Stimulated activated CD8-positive, alpha-beta memory T cell treated with anti-CD3 and anti-CD28 coated beads, Interleukin-7, amount 100 ng/mL, for 24 hours (primary cell): ENCODE results near the gene CEP164.
"Not testable (repeated sequence)": the region's sequence is repeated elsewhere in the genome, so short reads cannot be mapped to it uniquely, and the experiment has no call there.

Source experiments
- DNase-seq: peaks from one replicate; pipeline ENCODE4 v3.0.0-alpha.2; 2020; ENCODE audit warnings: low read depth

CEP164 gene

DNA sequence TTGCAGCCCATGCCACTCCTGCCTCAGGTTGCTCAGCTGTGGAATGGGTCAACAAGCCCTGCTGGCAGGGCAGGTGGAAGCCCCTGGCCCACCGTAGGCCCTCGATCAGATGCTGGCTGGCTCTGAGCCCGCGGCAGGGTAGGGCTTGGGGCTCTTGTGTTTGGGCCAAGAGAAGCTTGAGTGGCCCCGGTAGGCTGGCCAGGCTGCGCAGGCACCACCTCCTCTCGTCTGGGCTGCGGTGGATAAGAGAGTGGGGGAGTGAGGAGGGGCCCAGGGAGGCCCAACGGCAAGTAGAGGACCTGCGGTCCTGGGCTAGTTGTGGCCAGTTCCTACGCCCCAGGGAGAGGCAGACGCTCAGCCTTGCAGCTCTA lies 115.2 kb downstream of the CEP164 start:
- DNase-seq = no peak

GRCh38 chr11:117443266-117444186 lies 115.9 kb downstream of the CEP164 start:
- no peak for DNase-seq

DNA sequence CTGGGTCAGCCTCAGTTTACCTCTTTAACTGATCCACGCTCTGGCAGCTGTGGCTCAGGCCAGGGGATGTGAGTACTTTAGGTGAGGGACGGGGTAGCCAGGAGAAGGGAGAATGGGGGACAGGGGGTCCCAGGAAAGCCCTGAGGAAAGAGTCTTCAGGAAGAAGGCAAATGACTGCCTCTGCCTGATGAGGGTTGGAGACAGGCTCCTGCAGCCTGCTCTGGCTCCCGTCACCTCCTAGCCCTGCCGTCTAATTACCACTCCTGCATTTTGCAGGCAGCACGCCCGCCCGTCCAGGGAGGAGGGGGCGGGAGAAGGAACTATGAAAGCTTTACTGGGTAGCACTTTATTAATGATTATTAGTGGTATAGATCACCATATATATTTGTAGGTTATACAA lies 116.6 kb downstream of the CEP164 start:
- no peak for DNase-seq

GRCh38 chr11:117444711-117445658 lies 117.3 kb downstream of the CEP164 start:
- DNase-seq = no peak

- no peak for DNase-seq
These were observed 121.5 kb downstream of the CEP164 start for GRCh38 chr11:117449111-117449693.

DNA sequence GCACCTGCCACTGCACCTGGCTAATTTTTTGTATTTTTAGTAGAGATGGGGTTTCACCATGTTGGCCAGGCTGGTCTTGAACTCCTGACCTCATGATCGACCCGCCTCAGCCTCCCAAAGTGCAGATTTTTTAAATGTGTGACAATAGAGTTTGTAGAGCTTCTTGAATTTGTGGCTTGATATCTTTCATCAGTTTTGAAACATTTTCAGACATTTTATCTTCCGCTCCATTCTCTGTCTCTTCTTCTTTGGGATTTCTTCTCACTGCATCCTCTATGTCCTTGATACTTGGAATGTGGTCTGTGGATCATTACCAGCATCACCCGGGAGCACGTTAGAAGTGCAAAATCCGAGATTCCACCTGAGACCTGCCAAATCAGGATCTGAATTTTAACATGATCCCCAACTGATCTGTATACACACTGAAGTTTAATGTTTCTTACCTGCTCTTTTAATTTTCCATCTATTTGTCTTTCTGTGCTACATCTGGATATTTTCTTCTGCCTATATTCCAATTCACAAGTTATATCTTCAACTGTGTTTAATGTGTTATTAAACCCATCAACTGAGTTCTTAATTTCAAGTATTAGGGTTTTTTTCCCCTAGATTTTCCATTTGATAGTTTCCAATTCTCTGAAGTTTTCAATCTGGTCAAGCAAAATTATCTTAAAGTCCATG lies 126.4 kb downstream of the CEP164 start:
- no peak for DNase-seq

DNA sequence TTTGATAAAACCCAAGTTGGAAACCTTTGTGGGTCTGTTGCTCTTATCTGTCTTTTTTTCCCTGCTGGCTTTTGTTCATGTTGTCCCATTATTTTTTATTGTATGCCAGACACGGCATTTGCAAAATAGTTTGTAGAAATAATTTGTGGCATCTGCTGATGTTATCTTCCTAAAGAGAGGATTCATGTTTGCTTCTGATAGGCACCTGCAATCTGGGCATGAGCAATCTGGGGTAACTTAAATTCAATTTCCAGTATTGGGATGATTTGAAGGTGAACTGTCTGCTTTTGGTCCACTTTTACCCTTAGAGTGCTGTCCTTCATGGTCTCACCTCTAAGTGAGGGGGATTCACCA lies 126.9 kb downstream of the CEP164 start:
- no peak for DNase-seq

DNA sequence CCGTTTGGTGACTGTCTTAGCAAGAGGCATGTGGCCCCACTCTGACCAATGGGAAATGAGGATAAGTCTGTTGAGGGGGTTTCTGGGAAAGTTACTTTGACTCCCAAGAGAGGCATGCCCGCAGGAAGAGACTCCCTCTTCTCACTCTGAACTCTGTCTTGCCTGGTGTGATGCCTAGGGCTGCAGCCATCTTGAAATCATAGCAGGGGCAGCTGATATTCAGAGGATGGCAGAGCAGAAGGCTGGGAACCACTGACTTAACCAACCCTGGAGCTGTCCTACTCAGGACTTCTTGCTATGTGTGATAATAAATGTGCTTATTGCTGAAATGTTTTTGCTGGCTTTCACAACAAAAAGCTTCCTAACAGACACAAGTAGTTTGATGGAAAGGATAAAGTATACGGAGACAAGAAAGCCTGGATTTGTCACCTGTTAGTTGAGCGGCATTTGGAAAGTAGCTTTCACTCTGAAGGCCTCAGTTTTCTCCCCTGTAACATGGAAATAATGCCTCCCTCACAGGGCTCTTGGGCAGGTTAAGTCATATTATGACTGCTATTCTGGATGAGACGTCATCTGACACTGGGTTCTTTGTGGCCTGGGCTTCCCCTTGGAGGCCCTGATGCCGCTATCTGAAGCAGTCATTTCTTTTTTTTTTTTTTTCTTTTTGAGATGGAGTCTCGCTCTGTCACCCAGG lies 128.5 kb downstream of the CEP164 start:
- no peak for DNase-seq

DNA sequence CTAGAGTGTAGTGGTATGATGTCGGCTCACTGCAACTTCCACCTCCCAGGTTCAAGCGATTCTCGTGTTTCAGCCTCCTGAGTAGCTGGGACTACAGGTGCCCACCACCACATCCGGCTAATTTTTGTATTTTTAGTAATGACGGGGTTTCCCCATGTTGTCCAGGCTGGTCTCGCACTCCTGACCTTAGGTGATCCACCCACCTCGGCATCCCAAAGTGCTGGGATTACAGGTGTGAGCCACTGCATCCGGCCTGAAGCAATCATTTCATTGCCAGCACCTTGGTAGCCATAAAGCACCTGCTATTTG lies 129.0 kb downstream of the CEP164 start:
- not testable (repeated sequence) for DNase-seq

DNA sequence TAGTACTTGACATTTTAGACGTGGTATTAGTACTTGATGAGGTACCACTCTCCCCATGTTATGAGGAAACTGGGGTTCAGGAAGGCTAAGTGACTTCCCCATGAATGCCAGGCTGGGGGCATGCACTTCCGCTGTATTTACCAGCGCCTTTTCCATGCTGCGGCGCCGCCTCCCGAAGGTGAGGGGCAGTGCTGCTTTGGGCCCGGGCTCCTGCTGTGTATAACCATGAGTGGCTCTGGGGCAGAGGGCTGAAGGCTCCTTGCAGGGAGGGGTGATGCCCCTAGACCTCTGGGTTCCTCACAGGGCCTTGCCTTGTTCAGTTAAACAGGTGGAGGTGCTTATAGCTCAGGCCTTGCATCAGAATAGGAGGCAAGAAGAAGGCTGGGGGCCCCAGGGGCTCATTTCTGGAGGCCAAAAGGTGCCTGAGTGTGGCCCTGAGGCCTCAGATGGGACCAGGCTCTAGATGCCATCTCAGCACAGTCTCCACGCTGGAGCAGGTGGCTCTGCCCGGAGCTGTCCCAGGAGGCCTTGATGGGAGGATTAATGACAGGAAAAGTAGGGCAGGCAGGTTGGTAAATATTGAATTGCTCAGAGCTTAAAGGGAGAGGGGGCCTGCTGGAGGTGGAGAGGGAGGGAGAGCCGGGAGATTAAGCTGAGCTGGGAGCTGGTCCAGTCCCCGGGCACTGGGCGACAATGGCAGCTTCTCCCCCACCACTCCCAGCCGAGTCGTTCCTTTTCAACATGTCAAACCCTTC lies 129.6 kb downstream of the CEP164 start:
- no peak for DNase-seq

GRCh38 chr11:117457835-117458234 lies 130.2 kb downstream of the CEP164 start:
- no peak for DNase-seq

- no peak for DNase-seq
These were observed 130.8 kb downstream of the CEP164 start for GRCh38 chr11:117458275-117459122.

DNA sequence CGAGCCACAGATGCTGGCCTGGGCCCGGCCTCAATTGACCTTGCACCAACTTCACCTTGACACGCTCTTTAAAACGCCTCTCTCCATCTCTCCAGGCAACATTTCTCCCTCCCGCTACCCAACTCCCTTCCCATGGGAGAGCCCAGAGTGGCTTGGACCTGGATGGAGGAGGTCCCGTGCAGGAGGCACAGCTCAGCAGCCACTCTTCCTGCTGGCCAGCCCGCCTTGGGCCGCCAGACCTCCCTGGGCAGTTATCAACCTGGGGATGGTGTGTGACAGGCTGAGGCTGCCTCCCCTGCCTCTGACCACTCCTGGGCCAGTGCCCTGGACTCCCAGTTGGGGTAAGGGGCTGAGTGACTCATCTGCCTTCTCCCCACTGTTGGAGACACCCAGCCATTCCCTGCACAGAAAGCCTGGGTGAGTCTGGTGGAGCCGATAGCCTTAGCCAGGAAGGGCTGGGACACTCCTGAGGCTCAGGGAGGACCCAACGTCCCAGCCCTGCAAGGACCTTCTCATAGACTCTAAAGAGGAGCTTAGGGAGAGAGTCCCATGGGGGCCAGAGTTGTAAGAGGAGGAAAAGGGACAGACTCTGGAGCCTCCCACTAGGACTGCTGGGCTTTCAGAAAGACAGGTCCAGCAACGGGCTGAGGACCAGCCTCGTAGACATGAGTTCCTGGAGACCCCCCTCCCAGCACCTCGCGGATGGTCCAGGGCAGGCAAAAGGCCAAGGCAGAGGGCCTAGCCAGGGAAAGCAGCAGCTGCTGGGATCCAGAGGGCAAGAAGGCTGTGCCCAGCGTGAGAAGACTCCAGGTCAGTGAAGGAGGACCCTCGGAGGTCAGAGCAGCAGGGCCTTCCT lies 131.7 kb downstream of the CEP164 start:
- DNase-seq = no peak

GRCh38 chr11:117459979-117460300 lies 132.3 kb downstream of the CEP164 start:
- DNase-seq = no peak

DNA sequence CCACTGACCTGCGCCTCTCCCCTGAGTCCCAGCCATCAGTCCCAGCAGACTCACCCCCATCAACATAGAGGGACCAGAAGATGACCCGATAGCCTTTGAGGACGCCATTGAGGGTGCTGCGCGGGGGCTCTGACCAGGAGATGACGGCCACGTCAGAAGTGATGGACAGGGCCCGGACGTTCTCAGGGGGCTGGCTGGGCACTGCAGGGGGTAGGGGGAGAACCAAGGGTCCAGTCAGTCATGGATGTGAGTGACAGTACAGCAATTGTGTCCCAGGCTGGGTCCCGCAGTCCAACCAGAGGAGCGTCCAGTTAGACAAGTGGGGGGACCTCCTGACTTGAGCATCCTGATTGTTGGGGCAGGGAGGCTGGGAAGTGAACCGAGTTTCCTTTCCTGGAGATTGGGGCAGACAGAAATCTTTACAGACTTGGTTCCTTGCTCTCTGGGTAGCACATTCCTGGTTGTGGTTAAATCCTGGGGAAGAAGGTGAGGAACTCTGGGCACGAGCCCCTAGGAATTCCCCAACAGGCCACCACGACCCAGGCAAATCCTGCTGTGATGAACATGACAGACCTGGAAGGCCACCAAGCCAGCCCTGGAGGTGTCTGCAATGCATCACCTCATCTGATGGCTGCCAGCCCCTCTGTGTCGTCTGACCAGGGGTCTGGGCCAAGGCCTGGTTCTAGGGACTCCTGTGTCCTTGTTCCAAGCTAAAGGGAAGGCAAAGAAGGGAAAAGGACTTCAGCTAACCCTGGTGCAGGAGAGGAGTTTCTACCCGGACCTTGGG lies 133.9 kb downstream of the CEP164 start:
- no peak for DNase-seq

DNA sequence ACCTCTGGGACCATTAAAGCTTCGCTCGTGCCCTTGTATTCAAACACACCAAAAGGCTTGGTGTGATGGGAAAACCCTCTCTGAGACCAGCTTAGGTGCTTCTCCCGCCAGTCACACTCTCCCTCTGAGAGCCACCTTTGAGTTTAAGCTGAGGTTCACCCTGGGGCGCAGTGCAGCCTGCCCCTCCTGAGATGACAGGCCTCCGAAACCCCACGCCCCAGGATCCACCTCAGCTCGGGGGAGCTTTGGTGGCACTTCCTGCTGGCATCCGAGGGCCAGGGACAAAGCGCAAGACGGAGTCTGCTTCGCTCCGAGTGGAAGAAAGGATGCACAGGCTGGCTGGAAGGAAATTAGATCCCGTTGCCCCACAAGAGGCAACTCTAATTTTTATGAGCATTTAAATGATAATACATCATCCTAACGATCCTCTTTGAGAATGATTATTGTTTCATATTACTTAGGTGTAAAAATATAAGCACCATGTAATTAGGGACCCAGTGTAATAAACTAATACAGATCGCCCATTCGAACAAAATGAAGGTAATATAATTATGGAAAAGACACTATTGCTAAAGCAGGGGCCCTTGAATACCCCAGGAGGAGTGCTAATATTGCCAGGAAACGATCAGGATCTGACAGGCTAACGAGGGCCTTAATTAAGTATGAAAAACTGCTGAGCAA lies 134.7 kb downstream of the CEP164 start:
- no peak for DNase-seq

- no peak for DNase-seq
These were observed 135.2 kb downstream of the CEP164 start for GRCh38 chr11:117462864-117463247.
